OCI-LY7 (cell line): Measurements from ENCODE around the gene PLPP3. TPM values are rescaled to one million over a fixed set of nuclear protein-coding genes. Genes with fewer than 3 reads are reported as not detected.

ENCODE experiments used
- BruUV-seq: library from RNA; stranded (reverse); fragments of 400-500 nt; replicated peaks from 2 replicates; lab custom pipeline; 2021; lab: Mats Ljungman, UMichigan
- CTCF ChIA-PET: fragments of 300-600 bp; sonication (Branson Sonifier 250); formaldehyde crosslinking; loops from one replicate; lab custom pipeline; 2022; ENCODE audit warnings: antibody characterized with exemption; ENCODE audit not compliant: unreplicated experiment; lab: Charles Lee
- POLR2A ChIA-PET: fragments of 300-600 bp; sonication (Branson Sonifier 250); formaldehyde crosslinking; loops from one replicate; lab custom pipeline; 2022; ENCODE audit warnings: antibody characterized with exemption; lab: Charles Lee
- DNase-seq: peaks from one replicate; pipeline ENCODE4 v3.0.0-alpha.2; 2015; ENCODE audit warnings: low spot score
- H2AFZ ChIP-seq: fragments of 200-600 bp; sonication (generic), shearing (Covaris generic); 2 replicates; pipeline ENCODE4 v1.6.1; 2014; ENCODE audit warnings: mild to moderate bottlenecking, antibody characterized with exemption, low read length, moderate library complexity
- H3K27ac ChIP-seq: fragments of 200-600 bp; sonication (generic); 2 replicates; pipeline ENCODE4 v1.5.1; 2014; ENCODE audit warnings: mixed run types, low read depth, mild to moderate bottlenecking, moderate library complexity, low read length, inconsistent platforms; ENCODE audit not compliant: poor library complexity, severe bottlenecking
- H3K36me3 ChIP-seq: fragments of 200-600 bp; sonication (generic); 2 replicates; pipeline ENCODE4 v1.6.1; 2014; ENCODE audit warnings: mild to moderate bottlenecking, antibody characterized with exemption, low read length, moderate library complexity, mixed read lengths; ENCODE audit not compliant: insufficient read depth
- H3K4me1 ChIP-seq: fragments of 200-600 bp; sonication (generic); 2 replicates; pipeline ENCODE4 v1.5.1; 2014; ENCODE audit warnings: mild to moderate bottlenecking, low read length; ENCODE audit not compliant: insufficient read depth, poor library complexity, severe bottlenecking
- H3K4me2 ChIP-seq: fragments of 200-600 bp; sonication (generic); 2 replicates; pipeline ENCODE4 v1.6.1; 2014; ENCODE audit warnings: mild to moderate bottlenecking, low read length
- H3K4me3 ChIP-seq: fragments of 200-600 bp; sonication (generic); 2 replicates; pipeline ENCODE4 v1.5.1; 2014; ENCODE audit warnings: mild to moderate bottlenecking, low read depth, low read length; ENCODE audit not compliant: poor library complexity, severe bottlenecking
- H3K79me2 ChIP-seq: fragments of 200-600 bp; sonication (generic); 2 replicates; pipeline ENCODE4 v1.6.1; 2016; ENCODE audit warnings: low read depth, mild to moderate bottlenecking, low read length, moderate library complexity, mixed read lengths; ENCODE audit not compliant: insufficient read depth
- H3K9me2 ChIP-seq: fragments of 200-600 bp; sonication (generic); 2 replicates; pipeline ENCODE4 v1.6.1; 2016; ENCODE audit warnings: mild to moderate bottlenecking, low read length, mixed read lengths; ENCODE audit not compliant: insufficient read depth
- H3K9me3 ChIP-seq: fragments of 200-600 bp; sonication (generic); 2 replicates; pipeline ENCODE4 v1.6.1; 2014; ENCODE audit warnings: mild to moderate bottlenecking, mixed run types, low read length, mixed read lengths
- H4K20me1 ChIP-seq: fragments of 200-600 bp; sonication (generic); 2 replicates; pipeline ENCODE4 v1.6.1; 2014; ENCODE audit warnings: mild to moderate bottlenecking, antibody characterized with exemption, low read length, moderate library complexity, mixed read lengths; ENCODE audit not compliant: insufficient read depth
- CTCF ChIP-seq: fragments of 200-600 bp; sonication (generic); conservative IDR thresholded peaks from 2 replicates; pipeline ENCODE4 v1.5.1; 2014; ENCODE audit warnings: mild to moderate bottlenecking, antibody characterized with exemption, low read length, moderate library complexity, mixed read lengths
- EZH2phosphoT487 ChIP-seq: fragments of 200-600 bp; sonication (generic); IDR thresholded peaks from 2 replicates; pipeline ENCODE4 v1.6.1; 2018; ENCODE audit warnings: low read depth, borderline replicate concordance, mild to moderate bottlenecking, mixed run types, antibody characterized with exemption, low read length, moderate library complexity, mixed read lengths
- intact Hi-C: fragments of 100-400 bp; cut with micrococcal nuclease; formaldehyde crosslinking; loops from one replicate; pipeline ENCODE4 v1.10.0; 2022; ENCODE audit not compliant: unreplicated experiment
- total RNA-seq, 2 experiments: library from RNA; depleted of rRNA in 1 of 2; stranded (reverse); fragments of >200 nt in 1 of 2; shearing (Covaris generic) in 1 of 2; gene quantifications; 2 replicates each; pipeline ENCODE4 v1.2.3, GENCODE V29; 2014 to 2022

Gene PLPP3
- total RNA-seq, 2 experiments from 2014 or later: 0.92 to 1.7 TPM

- Histone ChIP-seq H3K36me3 (no peaks in the 10 kb centered on the region), H3K4me2 (peak overlapping the region; percentile 73), H2AFZ (peak overlapping the region; percentile 33; the same call in 1 of the 2 replicates), H3K4me3 (peak overlapping the region; percentile 83), H4K20me1 (no peaks in the 10 kb centered on the region), H3K9me2 (no peaks in the 10 kb centered on the region), H3K9me3 (no peaks in the 10 kb centered on the region), H3K27ac (peak overlapping the region; percentile 46), H3K79me2 (no peaks in the 10 kb centered on the region), H3K4me1 (peaks cover 66% of the 10 kb centered on the region)
- intact Hi-C loops: loop anchor here (1.0 kb wide), 1 partner anchor 144 kb away; no protein-coding TSS in a partner anchor
- no TSS peak for BruUV-seq
- TF ChIP-seq EZH2phosphoT487: no peak
- peak; percentile 77 for TF ChIP-seq CTCF
- peak; percentile 57 for DNase-seq
- POLR2A ChIA-PET: interaction anchor here (0.6 to 4.3 kb wide), 13 partner anchors 12 to 168 kb away, joined by 3 to 30 read pairs (median 4); no protein-coding TSS in a partner anchor
- CTCF ChIA-PET: interaction anchor here (0.6 to 2.0 kb wide), 6 partner anchors 8 to 1098 kb away, joined by 3 to 9 read pairs (median 4); no protein-coding TSS in a partner anchor
Observed at GRCh38 chr1:56576880-56577405, 2.4 kb downstream of the PLPP3 start.

GRCh38 chr1:56575865-56576264, 3.5 kb downstream of the PLPP3 start:
- CTCF ChIA-PET: interaction anchor here (2.0 kb wide), 1 partner anchor 9 kb away, joined by 9 read pairs; no protein-coding TSS in a partner anchor
- H3K79me2 ChIP-seq: no peaks in the 10 kb centered on the region

More at GRCh38 chr1:56575865-56576264, 3.5 kb downstream of the PLPP3 start:
- Histone ChIP-seq H2AFZ (no peak overlapping the region), H3K9me3 (no peaks in the 10 kb centered on the region), H4K20me1 (no peaks in the 10 kb centered on the region), H3K4me1 (peaks cover 69% of the 10 kb centered on the region), H3K27ac (no peak overlapping the region), H3K4me3 (no peak overlapping the region), H3K36me3 (no peaks in the 10 kb centered on the region), H3K4me2 (peak overlapping the region; percentile 73), H3K9me2 (no peaks in the 10 kb centered on the region)
- intact Hi-C loops: no loop called here
- TF ChIP-seq CTCF (no peak), EZH2phosphoT487 (no peak)
- POLR2A ChIA-PET: interaction anchor here (1.2 to 4.3 kb wide), 7 partner anchors 11 to 256 kb away, joined by 4 to 30 read pairs (median 7); no protein-coding TSS in a partner anchor
- BruUV-seq: no TSS peak
- DNase-seq: peak; percentile 35
